SU-DHL-6 (cell line): ENCODE measurements around the gene MCOLN2.

ENCODE experiments used
- H2AFZ ChIP-seq: fragments of 200-600 bp; sonication (generic); 2 replicates; pipeline ENCODE4 v1.6.1; 2014; ENCODE audit warnings: low read depth, mild to moderate bottlenecking, moderate library complexity, mixed read lengths, antibody characterized with exemption, low read length; ENCODE audit not compliant: severe bottlenecking
- H3F3A ChIP-seq: fragments of 200-600 bp; shearing (Covaris generic); 2 replicates; pipeline ENCODE4 v1.6.0; 2016; ENCODE audit warnings: antibody characterized with exemption, mild to moderate bottlenecking; ENCODE audit not compliant: insufficient read depth
- H3K27ac ChIP-seq: fragments of 200-600 bp; sonication (generic); 2 replicates; pipeline ENCODE4 v1.5.1; 2016; ENCODE audit warnings: low read depth, mild to moderate bottlenecking, low read length, moderate library complexity, mixed read lengths
- H3K27me3 ChIP-seq: fragments of 200-600 bp; sonication (generic), shearing (Covaris generic); 2 replicates; pipeline ENCODE4 v1.6.0; 2014; ENCODE audit warnings: mild to moderate bottlenecking, low read length
- H3K36me3 ChIP-seq: fragments of 200-600 bp; sonication (generic); 2 replicates; pipeline ENCODE4 v1.6.1; 2014; ENCODE audit warnings: mild to moderate bottlenecking, low read length, mixed read lengths
- H3K4me2 ChIP-seq: fragments of 300-600, 200-600 bp; shearing (Covaris generic), sonication (generic); 2 replicates; pipeline ENCODE4 v1.6.0; 2014; ENCODE audit warnings: low read length, low read depth, mild to moderate bottlenecking; ENCODE audit not compliant: poor library complexity, severe bottlenecking
- H3K4me3 ChIP-seq: fragments of 200-600 bp; sonication (generic); 2 replicates; pipeline ENCODE4 v1.5.1; 2014; ENCODE audit warnings: antibody characterized with exemption, low read length, mild to moderate bottlenecking, mixed read lengths; ENCODE audit not compliant: insufficient read depth, poor library complexity, severe bottlenecking
- H3K79me2 ChIP-seq: fragments of 200-600 bp; sonication (generic); 2 replicates; pipeline ENCODE4 v1.6.1; 2014; ENCODE audit warnings: mild to moderate bottlenecking, low read length, moderate library complexity; ENCODE audit not compliant: insufficient read depth
- H3K9ac ChIP-seq: fragments of 200-600 bp; sonication (generic); 2 replicates; pipeline ENCODE4 v1.7.0; 2014; ENCODE audit warnings: mild to moderate bottlenecking, low read length
- H3K9me2 ChIP-seq: fragments of 200-600 bp; sonication (generic); replicated peaks from 2 replicates; pipeline ENCODE4 v1.6.1; 2014; ENCODE audit warnings: low read length; ENCODE audit not compliant: insufficient read depth
- H3K9me3 ChIP-seq: fragments of 200-600 bp; sonication (generic); 2 replicates; pipeline ENCODE4 v1.6.1; 2014; ENCODE audit warnings: low read length, mixed read lengths; ENCODE audit not compliant: insufficient read depth
- H4K20me1 ChIP-seq: fragments of 200-600 bp; sonication (generic); 2 replicates; pipeline ENCODE4 v1.6.1; 2014; ENCODE audit warnings: low read depth, mild to moderate bottlenecking, antibody characterized with exemption, low read length, moderate library complexity, mixed read lengths
- CTCF ChIP-seq: fragments of 200-600 bp; sonication (generic); IDR thresholded peaks from one replicate; pipeline ENCODE4 v1.5.1; 2017; ENCODE audit warnings: antibody characterized with exemption, mild to moderate bottlenecking, low read length, moderate library complexity; ENCODE audit not compliant: insufficient read depth, poor library complexity, severe bottlenecking
- EZH2phosphoT487 ChIP-seq: fragments of 200-600 bp; sonication (generic), shearing (Covaris generic); conservative IDR thresholded peaks from 2 replicates; pipeline ENCODE4 v1.6.1; 2018; ENCODE audit warnings: mild to moderate bottlenecking, antibody characterized with exemption, low read length, moderate library complexity, mixed read lengths

MCOLN2 gene

GRCh38 chr1:85027242-85027983, 30.5 kb upstream of the MCOLN2 start:
- no peaks in the 10 kb centered on the region for H3F3A ChIP-seq
- peak overlapping the region; percentile 43 for H2AFZ ChIP-seq
- no peaks in the 10 kb centered on the region for H4K20me1 ChIP-seq
- no peak overlapping the region for H3K27ac ChIP-seq
- no peak overlapping the region for H3K4me2 ChIP-seq
- no peak overlapping the region for H3K9ac ChIP-seq
- H3K79me2 ChIP-seq = no peaks in the 10 kb centered on the region
- H3K36me3 ChIP-seq = no peaks in the 10 kb centered on the region
- no peaks in the 10 kb centered on the region for H3K9me2 ChIP-seq
- no peaks in the 10 kb centered on the region for H3K9me3 ChIP-seq
- no peaks in the 10 kb centered on the region for H3K27me3 ChIP-seq
- TF ChIP-seq CTCF = no peak
- TF ChIP-seq EZH2phosphoT487 = no peak
- no peak overlapping the region for H3K4me3 ChIP-seq

GRCh38 chr1:85025940-85026339, 29.0 kb upstream of the MCOLN2 start:
- Histone ChIP-seq H3K79me2 (no peaks in the 10 kb centered on the region), H3K9ac (no peak overlapping the region), H3K36me3 (no peaks in the 10 kb centered on the region), H3K4me2 (no peak overlapping the region), H3K4me3 (no peak overlapping the region), H3K9me3 (no peaks in the 10 kb centered on the region), H3F3A (no peaks in the 10 kb centered on the region), H4K20me1 (no peaks in the 10 kb centered on the region), H2AFZ (no peak overlapping the region), H3K9me2 (no peaks in the 10 kb centered on the region), H3K27ac (no peak overlapping the region), H3K27me3 (no peaks in the 10 kb centered on the region)
- TF ChIP-seq CTCF (no peak), EZH2phosphoT487 (no peak)

GRCh38 chr1:85024736-85025135, 27.8 kb upstream of the MCOLN2 start:
- no peak overlapping the region for H3K9ac ChIP-seq

More at GRCh38 chr1:85024736-85025135, 27.8 kb upstream of the MCOLN2 start:
- H3K4me3 ChIP-seq = no peak overlapping the region
- H3K79me2 ChIP-seq = no peaks in the 10 kb centered on the region
- no peaks in the 10 kb centered on the region for H3K9me2 ChIP-seq
- no peak overlapping the region for H3K4me2 ChIP-seq
- H3K36me3 ChIP-seq = no peaks in the 10 kb centered on the region
- no peak overlapping the region for H2AFZ ChIP-seq
- no peaks in the 10 kb centered on the region for H3F3A ChIP-seq
- TF ChIP-seq CTCF = no peak
- no peak overlapping the region for H3K27ac ChIP-seq
- H3K9me3 ChIP-seq = no peaks in the 10 kb centered on the region
- no peaks in the 10 kb centered on the region for H4K20me1 ChIP-seq
- no peaks in the 10 kb centered on the region for H3K27me3 ChIP-seq
